Choroid plexus epithelial cell (primary cell): Measurements from ENCODE around the gene EAF1.
"Not testable (repeated sequence)": the region's sequence is repeated elsewhere in the genome, so short reads cannot be mapped to it uniquely, and the experiment has no call there.

Experiments used
- DNase-seq: peaks from one replicate; pipeline ENCODE4 v3.0.0-alpha.2; 2010; ENCODE audit warnings: low read depth
- H3K4me3 ChIP-seq: 2 replicates; pipeline ENCODE4 v1.5.1; 2011; ENCODE audit warnings: low read depth, mild to moderate bottlenecking, control low read depth, low read length, moderate library complexity
- TF ChIP-seq, protein P1 (sequence below): conservative IDR thresholded peaks from 2 replicates; pipeline ENCODE4 v1.5.1; 2011; ENCODE audit warnings: low read depth, mild to moderate bottlenecking, control low read depth, inconsistent platforms, low read length, moderate library complexity

Gene EAF1

DNA sequence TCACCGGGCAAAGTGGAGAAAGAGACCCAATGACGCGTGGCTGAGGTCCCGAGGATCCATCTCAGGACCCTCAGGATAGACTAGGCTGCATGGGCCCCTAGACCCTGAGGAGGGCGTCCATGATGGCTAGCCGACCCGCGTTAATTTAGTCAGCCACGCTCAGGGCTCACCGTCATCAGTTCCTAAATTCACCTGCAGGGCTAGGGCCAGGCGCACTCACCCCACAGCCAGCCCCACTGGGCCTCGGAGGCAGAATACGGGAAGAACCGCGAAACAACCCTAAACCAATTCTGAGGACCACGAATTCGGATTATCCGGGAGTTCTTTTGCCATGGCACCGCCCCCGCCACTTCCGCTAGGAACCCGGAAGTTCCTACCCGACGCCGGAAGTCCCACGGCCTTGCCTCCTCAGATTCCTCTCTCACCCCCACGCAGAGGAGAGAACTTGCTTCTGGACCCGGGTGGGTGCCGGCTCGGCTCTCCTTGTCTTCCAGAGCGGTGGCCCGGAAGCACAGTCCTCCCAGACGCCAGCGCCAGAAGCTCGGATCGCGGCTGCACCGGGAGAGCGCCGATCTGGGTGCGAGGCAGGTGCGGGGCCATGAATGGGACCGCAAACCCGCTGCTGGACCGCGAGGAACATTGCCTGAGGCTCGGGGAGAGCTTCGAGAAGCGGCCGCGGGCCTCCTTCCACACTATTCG, at the start of gene EAF1, which contains the start of gene METTL6:
Gene EAF1 (plus strand): TSS at position 417 of the 699 bp plus-strand sequence. CDS start 182 bp downstream, at position 599.
Gene METTL6 (minus strand): TSS at position 363 of the 699 bp plus-strand sequence. CDS start 1,033 bp downstream, outside the sequence.
- TF ChIP-seq, protein P1, sequence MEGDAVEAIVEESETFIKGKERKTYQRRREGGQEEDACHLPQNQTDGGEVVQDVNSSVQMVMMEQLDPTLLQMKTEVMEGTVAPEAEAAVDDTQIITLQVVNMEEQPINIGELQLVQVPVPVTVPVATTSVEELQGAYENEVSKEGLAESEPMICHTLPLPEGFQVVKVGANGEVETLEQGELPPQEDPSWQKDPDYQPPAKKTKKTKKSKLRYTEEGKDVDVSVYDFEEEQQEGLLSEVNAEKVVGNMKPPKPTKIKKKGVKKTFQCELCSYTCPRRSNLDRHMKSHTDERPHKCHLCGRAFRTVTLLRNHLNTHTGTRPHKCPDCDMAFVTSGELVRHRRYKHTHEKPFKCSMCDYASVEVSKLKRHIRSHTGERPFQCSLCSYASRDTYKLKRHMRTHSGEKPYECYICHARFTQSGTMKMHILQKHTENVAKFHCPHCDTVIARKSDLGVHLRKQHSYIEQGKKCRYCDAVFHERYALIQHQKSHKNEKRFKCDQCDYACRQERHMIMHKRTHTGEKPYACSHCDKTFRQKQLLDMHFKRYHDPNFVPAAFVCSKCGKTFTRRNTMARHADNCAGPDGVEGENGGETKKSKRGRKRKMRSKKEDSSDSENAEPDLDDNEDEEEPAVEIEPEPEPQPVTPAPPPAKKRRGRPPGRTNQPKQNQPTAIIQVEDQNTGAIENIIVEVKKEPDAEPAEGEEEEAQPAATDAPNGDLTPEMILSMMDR: peak; percentile 33

DNA sequence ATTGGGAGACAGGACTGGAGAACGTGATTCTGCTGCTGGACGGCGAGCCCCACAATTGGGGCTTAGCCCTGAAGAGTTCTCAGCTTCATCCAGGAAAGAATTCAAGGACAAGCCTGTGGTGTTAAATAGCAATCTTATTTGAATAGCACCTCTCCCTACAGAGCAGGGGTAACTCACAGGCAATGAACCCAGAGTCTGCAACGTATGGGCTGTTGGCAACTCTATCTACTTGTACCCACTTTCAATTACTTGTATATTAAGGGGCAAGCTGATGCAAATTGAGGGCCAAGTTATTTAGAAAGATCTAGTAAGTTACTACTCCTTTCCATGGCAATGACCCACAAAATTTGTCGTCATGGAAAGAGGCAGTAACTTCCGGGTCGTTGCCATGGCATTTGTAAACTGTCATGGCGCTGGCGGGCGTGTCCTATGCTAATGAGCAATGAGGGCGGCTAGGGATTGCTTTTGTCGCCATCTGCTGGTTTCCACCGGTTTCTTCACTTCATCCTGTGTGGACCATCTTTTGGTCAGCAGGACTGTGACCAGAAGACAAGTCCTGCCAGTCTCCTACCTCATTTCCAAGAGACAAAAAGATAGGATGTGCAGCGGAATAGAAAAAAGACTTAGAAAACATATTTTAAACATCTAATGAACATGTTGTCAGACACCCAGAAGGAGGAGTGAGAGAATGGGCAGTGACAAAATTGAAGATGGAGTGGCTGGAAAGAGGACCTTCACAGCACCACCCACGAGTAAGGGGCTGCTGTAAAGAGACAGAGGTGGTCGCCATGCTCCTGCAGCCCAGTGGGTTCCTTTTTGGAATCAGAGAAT, 49.2 kb upstream of the EAF1 start:
- H3K4me3 ChIP-seq: no peak overlapping the region
- TF ChIP-seq, protein P1: peak; percentile 88
- peak; percentile 97 for DNase-seq

More for the DNA sequence above, at the start of gene EAF1, which contains the start of gene METTL6:
- DNase-seq: peak; percentile 76
- H3K4me3 ChIP-seq: peak within 1 kb of the TSS; percentile 78

DNA sequence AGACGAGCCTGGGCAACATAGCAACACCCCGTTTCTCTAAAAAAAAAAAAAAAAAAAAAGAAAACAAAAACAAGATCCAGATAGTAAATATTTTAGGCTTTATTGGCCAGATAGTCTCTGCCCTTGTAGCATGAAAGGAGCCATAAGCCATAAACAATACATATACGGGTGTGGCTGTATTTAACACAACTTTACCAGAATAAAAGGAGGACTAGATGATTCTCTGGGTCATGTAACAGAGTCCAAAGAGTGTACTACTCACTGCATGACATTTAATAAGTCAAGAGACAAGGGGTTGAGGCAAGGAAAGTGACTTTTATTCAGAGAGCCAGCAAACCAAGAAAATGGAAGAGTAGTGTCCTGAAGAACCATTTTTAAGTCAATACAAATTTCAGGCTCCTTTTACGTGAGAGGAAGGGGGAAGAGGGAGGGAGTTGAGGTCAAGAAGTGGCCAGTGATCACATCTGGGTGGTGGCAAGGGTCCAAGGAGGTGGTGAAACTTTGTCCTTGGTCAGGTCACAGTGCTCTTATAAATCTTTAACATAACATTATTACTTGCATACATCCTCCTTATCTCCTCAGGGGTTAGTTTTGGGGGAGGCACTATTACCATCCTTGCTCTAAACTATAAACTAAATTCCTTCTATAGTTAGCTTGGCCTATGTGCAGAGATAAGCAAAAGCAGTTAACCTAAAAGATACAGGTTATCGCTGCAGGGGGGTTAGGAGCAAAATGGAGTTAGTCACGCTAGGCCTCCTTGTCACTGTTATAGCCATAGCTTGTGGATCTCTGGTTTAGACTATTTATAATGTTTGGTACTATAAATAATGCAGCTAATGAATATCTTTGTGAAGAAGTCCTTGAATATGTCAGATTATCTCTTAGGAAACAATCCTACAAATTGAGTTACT, 46.2 kb upstream of the EAF1 start:
- TF ChIP-seq, protein P1: no peak
- DNase-seq: peak; percentile 9
- H3K4me3 ChIP-seq: no peak overlapping the region

DNA sequence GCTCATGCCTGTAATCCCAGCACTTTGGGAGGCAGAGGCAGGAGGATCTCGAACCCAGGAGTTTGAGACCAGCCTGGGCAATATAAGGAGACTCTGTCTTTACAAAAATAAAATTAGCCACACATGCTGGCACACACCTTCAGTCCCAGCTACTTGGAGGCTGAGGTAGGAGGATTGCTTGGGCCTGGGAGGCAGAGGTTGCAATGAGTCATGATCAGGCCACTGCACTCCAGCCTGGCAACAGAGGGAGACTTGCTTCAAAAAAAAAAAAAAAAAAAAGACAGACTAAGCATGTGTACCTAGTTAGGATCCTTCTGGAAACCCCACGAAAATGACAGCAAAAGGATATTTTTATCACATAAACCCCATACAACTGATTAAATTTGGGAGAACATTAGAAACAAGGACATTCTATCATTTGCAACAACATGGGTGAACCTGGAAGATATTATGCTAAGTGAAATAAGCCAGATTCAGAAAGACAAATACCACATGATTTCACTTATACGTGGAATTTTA, 44.9 kb upstream of the EAF1 start:
- H3K4me3 ChIP-seq: no peak overlapping the region
- TF ChIP-seq, protein P1: no peak
- no peak for DNase-seq

DNA sequence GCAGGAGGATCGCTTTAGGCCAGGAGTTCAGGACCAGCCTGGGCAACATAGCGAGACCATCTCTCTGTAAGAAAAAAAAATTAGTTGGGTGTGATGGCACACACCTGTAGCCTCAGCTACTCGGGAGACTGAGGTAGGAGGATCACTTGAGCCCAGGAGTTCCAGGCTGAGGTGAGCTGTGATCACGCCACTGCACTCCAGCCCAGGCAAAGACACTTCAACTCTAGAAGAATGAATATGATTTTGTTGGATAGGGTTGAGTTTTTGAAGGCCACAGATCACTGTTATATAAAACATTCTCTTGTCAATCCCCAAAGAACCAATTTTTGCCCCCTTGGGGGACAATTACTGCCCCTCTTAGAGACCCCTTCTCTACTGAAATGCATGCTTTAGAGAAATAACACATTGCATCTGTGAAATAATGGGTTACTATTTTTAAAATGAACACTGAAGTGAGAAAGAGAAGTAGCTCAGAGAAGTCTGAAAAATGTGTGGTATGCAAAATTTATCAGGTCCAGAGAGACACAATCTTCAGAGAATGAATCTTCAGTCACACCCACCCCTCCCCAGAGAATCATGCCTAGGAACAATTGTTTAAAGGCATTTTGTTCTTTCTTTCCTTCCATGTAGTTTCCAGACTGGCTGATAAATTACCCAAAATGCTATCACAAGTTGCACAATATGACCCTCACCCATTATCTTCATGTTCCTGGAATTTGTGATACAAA, 42.7 kb upstream of the EAF1 start:
- peak; percentile 39 for DNase-seq
- TF ChIP-seq, protein P1: no peak
- no peak overlapping the region for H3K4me3 ChIP-seq

DNA sequence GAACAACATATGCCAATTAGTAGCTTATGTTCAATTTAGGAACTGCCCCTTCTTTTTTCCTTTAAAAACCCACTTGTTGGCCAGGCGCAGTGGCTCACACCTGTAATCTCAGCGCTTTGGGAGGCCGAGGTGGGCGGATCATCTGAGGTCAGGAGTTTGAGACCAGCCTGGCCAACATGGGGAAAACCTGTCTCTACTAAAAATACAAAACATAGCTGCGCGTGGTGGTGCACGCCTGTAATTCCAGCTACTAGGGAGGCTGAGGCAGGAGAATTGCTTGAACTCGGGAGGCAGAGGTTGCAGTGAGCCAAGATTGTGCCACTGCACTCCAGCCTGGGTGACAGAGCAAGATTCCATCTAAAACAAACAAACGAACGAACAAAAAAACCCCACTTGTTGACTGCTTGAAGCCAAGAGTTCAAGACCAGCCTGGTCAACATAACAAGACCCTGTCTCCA, 42.1 kb upstream of the EAF1 start:
- DNase-seq: not testable (repeated sequence)

More for the DNA sequence above, 42.1 kb upstream of the EAF1 start:
- H3K4me3 ChIP-seq: not testable (repeated sequence)
